GM12892 (cell line): ENCODE measurements around the gene LCP1.

Source experiments
- POLR2AphosphoS5 ChIP-seq: IDR thresholded peaks from 2 replicates; pipeline ENCODE4 v1.6.1; 2011; ENCODE audit warnings: low read depth, low read length, control low read depth
- TAF1 ChIP-seq: IDR thresholded peaks from 2 replicates; pipeline ENCODE4 v1.6.1; 2011; ENCODE audit warnings: low read depth, mild to moderate bottlenecking, control low read depth, low read length, borderline replicate concordance

- TF ChIP-seq POLR2AphosphoS5 (0 out of 2 replicates have a peak, but pooled peaks have one; percentile 53), TAF1 (no peak)
These were observed 27.7 kb downstream of the LCP1 start for GRCh38 chr13:46154136-46154801.
